K562 (cell line): Measurements from ENCODE around the gene YARS1. TPM values are rescaled to one million over a fixed set of nuclear protein-coding genes. Genes with fewer than 3 reads are reported as not detected.

Experiments used
- ASH1L ChIP-seq: fragments of 450-650 bp; IDR thresholded peaks from 2 replicates; pipeline ENCODE4 v1.6.1; 2018; ENCODE audit warnings: borderline replicate concordance, mild to moderate bottlenecking, low read depth; ENCODE audit not compliant: partially characterized antibody
- CBX8 ChIP-seq: fragments of 200-600 bp; sonication (generic); IDR thresholded peaks from 2 replicates; pipeline ENCODE4 v1.6.1; 2012; ENCODE audit warnings: borderline replicate concordance, mixed run types, low read depth, mild to moderate bottlenecking, moderate library complexity, mixed read lengths, low read length, control low read depth, inconsistent platforms; ENCODE audit not compliant: poor library complexity, severe bottlenecking; ENCODE audit errors: extremely low read depth
- CHAMP1 ChIP-seq: fragments of 450-650 bp; IDR thresholded peaks from 2 replicates; pipeline ENCODE4 v1.6.1; 2016; ENCODE audit warnings: mild to moderate bottlenecking
- HMBOX1 ChIP-seq: sonication (generic); IDR thresholded peaks from 2 replicates; pipeline ENCODE4 v1.6.1; 2016
- MITF ChIP-seq: IDR thresholded peaks from 2 replicates; pipeline ENCODE4 v1.6.1; 2014; ENCODE audit warnings: antibody characterized with exemption
- NCOR1 ChIP-seq: fragments of 450-650 bp; IDR thresholded peaks from 2 replicates; pipeline ENCODE4 v1.6.1; 2016; ENCODE audit warnings: mild to moderate bottlenecking, moderate library complexity
- NEUROD1 ChIP-seq: fragments of 150-350 bp; IDR thresholded peaks from 2 replicates; pipeline ENCODE4 v1.6.1; 2014; ENCODE audit warnings: borderline replicate concordance, low read length, low read depth; ENCODE audit not compliant: partially characterized antibody
- NR4A1 ChIP-seq, 2 experiments: fragments of 250-450 bp in 1 of 2; fragments of 450-650 bp in 1 of 2; sonication (Bioruptor Pico) in 1 of 2; IDR thresholded peaks; 2 replicates each; pipeline versions ENCODE4 v1.4.0 to v1.6.1; 2016 to 2020; ENCODE audit warnings: mild to moderate bottlenecking in 2 of 2, missing compliant biosample characterization in 1 of 2, missing genetic modification characterization in 1 of 2, moderate library complexity in 1 of 2
- SIX5 ChIP-seq, 2 experiments: IDR thresholded peaks; 2 replicates each; pipeline ENCODE4 v1.6.1; 2011; ENCODE audit warnings: low read length in 2 of 2, borderline replicate concordance in 1 of 2, low read depth in 1 of 2, mild to moderate bottlenecking in 1 of 2, moderate library complexity in 1 of 2; ENCODE audit not compliant: insufficient read depth in 1 of 2
- SMAD4 ChIP-seq: fragments of 250-450 bp; sonication (Bioruptor Pico); conservative IDR thresholded peaks from 2 replicates; pipeline ENCODE4 v1.8.0; 2021; ENCODE audit warnings: inconsistent platforms, mild to moderate bottlenecking, moderate library complexity
- SMARCE1 ChIP-seq: fragments of 450-650 bp; IDR thresholded peaks from 2 replicates; pipeline ENCODE4 v1.7.1; 2016; ENCODE audit warnings: mild to moderate bottlenecking
- SP2 ChIP-seq: IDR thresholded peaks from 2 replicates; pipeline ENCODE4 v1.6.1; 2011; ENCODE audit warnings: mild to moderate bottlenecking, low read depth, low read length, moderate library complexity; ENCODE audit not compliant: poor library complexity, severe bottlenecking; ENCODE audit errors: extremely low read depth
- TAF7 ChIP-seq: fragments of 450-650 bp; IDR thresholded peaks from 2 replicates; pipeline ENCODE4 v1.6.1; 2016; ENCODE audit warnings: missing genetic modification characterization, missing compliant biosample characterization
- ZBTB33 ChIP-seq: sonication (generic); formaldehyde crosslinking; IDR thresholded peaks from 2 replicates; pipeline ENCODE4 v1.8.1; 2023; ENCODE audit warnings: mild to moderate bottlenecking, missing genetic modification reagents
- ZNF282 ChIP-seq: sonication (generic); formaldehyde crosslinking; IDR thresholded peaks from 2 replicates; pipeline ENCODE4 v1.8.1; 2023; ENCODE audit warnings: missing genetic modification reagents
- ZNF583 ChIP-seq: fragments of 250-450 bp; sonication (Bioruptor Pico); IDR thresholded peaks from 2 replicates; pipeline ENCODE4 v1.4.0; 2020
- ZNF740 ChIP-seq, 3 experiments: fragments of 200-800 bp in 1 of 3; sonication (Bioruptor generic) in 1 of 3; sonication (generic) in 1 of 3; formaldehyde crosslinking in 1 of 3; IDR thresholded peaks; 2 replicates each; pipeline versions ENCODE4 v1.6.1 to v1.8.0; 2016 to 2022; ENCODE audit warnings: mild to moderate bottlenecking in 2 of 3, missing compliant biosample characterization in 2 of 3, missing genetic modification characterization in 2 of 3, missing genetic modification reagents in 1 of 3
- ZNF766 ChIP-seq: fragments of 200-800 bp; sonication (Bioruptor generic); conservative IDR thresholded peaks from 2 replicates; pipeline ENCODE4 v1.6.1; 2016; ENCODE audit warnings: missing genetic modification characterization, missing compliant biosample characterization
- polyA plus RNA-seq, 8 experiments: library from polyadenylated mRNA; depleted of rRNA in 4 of 8; stranded (reverse) in 5 of 8; unstranded in 3 of 8; fragments of >200 nt; fragmentation: Nextera tagmentation in 2 of 8; fragmentation: Illumina TruSeq in 1 of 8; extraction: Ambion mirVana in 2 of 8; extraction: Trizol in 1 of 8; gene quantifications; 2 replicates each; pipeline versions ENCODE4 v1.2.1 to v1.2.3, GENCODE V29; 2011 to 2014; ENCODE audit warnings: inconsistent platforms in 1 of 8, missing spikeins in 1 of 8
- total RNA-seq, 7 experiments: library from RNA; depleted of rRNA in 6 of 7; stranded (reverse); fragments of >200 nt in 6 of 7; fragmentation: Illumina TruSeq in 2 of 7; extraction: Trizol in 2 of 7; gene quantifications; 2 replicates each; pipeline versions ENCODE4 v1.2.1 to v1.2.3, GENCODE V29; 2011 to 2021; ENCODE audit warnings: low replicate concordance in 1 of 7

The YARS1 gene
- total and polyA plus RNA-seq, 9 of the 15 experiments (the other 6 are each of a cell fraction or from before 2014, with no cell fraction given): 66.2 to 336 (median 201) TPM

- peak; percentile 28; the same call in 1 of the 2 replicates for TF ChIP-seq HMBOX1
- TF ChIP-seq NEUROD1: peak; percentile 41
- no peak for TF ChIP-seq NR4A1 (CRISPR knock-in tag; IDR thresholded peaks at IDR 0.05)
- TF ChIP-seq NR4A1 (tag; IDR thresholded peaks at IDR 0.05): peak; percentile 71
- TF ChIP-seq NCOR1: peak; percentile 97
- TF ChIP-seq SMARCE1: peak; percentile 94
- TF ChIP-seq SIX5 (IDR thresholded peaks at IDR 0.05; ENCODE audit: borderline replicate concordance in 1 of 2, insufficient read depth in 1 of 2, low read depth in 1 of 2, low read length in 2 of 2): no peak
- no peak for TF ChIP-seq ZNF282 (CRISPR knock-in tag)
- TF ChIP-seq ZBTB33 (CRISPR knock-in tag): peak; percentile 52; the same call in 1 of the 2 replicates
- no peak for TF ChIP-seq TAF7 (tag)
- TF ChIP-seq ASH1L: no peak
- no peak for TF ChIP-seq CBX8
- no peak; the same call in 1 of the 2 replicates for TF ChIP-seq ZNF766 (CRISPR knock-in tag)
- no peak for TF ChIP-seq CHAMP1
- no peak for TF ChIP-seq SP2
- TF ChIP-seq ZNF583 (CRISPR knock-in tag): no peak
- TF ChIP-seq SMAD4 (CRISPR knock-in tag): peak; percentile 96
- no peak for TF ChIP-seq ZNF740 (CRISPR knock-in tag; IDR thresholded peaks at IDR 0.05)
- TF ChIP-seq ZNF740 (tag; IDR thresholded peaks at IDR 0.05): no peak
- TF ChIP-seq MITF: no peak
Observed at GRCh38 chr1:32757213-32757895, 59.8 kb downstream of the YARS1 start (continued).
